Ureter (tissue), 1 donor: Measurements from ENCODE around the gene C1QTNF5. TPM values are rescaled to one million over a fixed set of nuclear protein-coding genes. Genes with fewer than 3 reads are reported as not detected.

ENCODE experiments used
- DNase-seq: peaks from one replicate; pipeline ENCODE4 v3.0.0-alpha.2; 2020; ENCODE audit warnings: low spot score
- total RNA-seq: library from RNA; stranded (reverse); gene quantifications from one replicate; pipeline ENCODE4 v1.2.4, GENCODE V29; 2023
- donor health status: DM: yes; HTN: yes; CAD: no.

Gene C1QTNF5
- total RNA-seq, 1 donor from 2014 or later: 14.6 TPM

- DNase-seq: no peak
Measured at GRCh38 chr11:119318240-119319135, 22.2 kb downstream of the C1QTNF5 start.

- no peak for DNase-seq
Measured at GRCh38 chr11:119317592-119318239, 23.0 kb downstream of the C1QTNF5 start.

GRCh38 chr11:119316729-119317591 lies 23.7 kb downstream of the C1QTNF5 start, which contains the start of gene MCAM:
MCAM (minus strand) TSS chr11:119317130; CDS start chr11:119317101, 29 bp downstream.
- DNase-seq: no peak

DNA sequence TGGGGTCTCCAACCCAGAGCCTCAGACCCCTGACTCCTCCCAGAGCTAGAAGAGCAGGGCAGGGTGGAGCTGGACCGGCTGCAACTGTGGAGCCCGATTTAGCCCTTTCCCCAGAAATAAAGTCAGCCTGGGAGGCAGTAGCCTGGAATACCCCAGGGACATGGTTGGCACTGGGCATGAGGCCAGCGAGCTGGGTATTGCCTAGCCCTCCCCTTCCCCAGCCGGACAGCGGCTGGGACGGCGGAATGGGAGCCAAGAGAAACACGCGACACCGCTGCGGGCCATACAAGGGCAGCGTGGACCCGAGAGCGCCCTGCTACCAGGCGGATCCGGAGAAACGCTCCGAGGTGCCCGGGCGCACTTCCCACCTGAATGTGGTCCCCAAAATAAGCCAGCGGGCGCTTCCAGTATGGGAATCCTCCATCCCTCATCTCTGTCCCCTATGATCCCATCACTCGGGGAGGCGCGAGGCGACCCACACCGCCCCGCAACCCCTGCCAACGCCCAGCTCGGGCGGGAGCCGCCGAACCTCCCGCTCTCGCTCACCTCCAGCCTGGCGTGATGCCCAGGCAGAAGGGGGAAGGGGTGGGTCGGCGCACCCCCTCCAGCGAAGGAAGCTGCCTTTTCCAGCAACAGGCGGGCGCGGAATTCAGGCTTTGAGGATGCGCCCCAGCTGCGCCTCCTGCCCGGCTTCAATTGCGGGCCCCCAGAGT lies 24.5 kb downstream of the C1QTNF5 start:
- no peak for DNase-seq

- DNase-seq: no peak
Measured at GRCh38 chr11:119315131-119316015, 25.3 kb downstream of the C1QTNF5 start.

DNA sequence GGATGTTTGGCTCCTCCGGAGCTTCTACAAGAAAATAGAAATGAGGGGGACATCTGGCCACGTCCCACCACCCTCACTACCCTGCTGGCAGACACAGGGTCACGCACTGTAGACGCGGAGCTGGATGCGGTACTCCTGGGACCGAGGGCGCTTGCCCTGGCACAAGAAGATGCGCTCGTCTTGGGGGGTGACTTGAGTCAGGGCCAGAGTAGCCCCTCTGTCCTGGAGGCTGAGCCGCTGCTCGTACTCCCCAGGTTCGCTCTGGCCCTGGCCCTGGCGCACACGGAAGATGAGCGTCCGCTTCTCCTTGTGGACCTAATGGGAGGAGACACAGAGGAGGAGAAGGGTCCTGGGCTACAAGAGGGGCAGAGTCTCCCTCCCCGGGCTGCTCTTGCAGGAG lies 26.0 kb downstream of the C1QTNF5 start:
- no peak for DNase-seq

GRCh38 chr11:119310682-119311052 lies 30.0 kb downstream of the C1QTNF5 start:
- no peak for DNase-seq

DNA sequence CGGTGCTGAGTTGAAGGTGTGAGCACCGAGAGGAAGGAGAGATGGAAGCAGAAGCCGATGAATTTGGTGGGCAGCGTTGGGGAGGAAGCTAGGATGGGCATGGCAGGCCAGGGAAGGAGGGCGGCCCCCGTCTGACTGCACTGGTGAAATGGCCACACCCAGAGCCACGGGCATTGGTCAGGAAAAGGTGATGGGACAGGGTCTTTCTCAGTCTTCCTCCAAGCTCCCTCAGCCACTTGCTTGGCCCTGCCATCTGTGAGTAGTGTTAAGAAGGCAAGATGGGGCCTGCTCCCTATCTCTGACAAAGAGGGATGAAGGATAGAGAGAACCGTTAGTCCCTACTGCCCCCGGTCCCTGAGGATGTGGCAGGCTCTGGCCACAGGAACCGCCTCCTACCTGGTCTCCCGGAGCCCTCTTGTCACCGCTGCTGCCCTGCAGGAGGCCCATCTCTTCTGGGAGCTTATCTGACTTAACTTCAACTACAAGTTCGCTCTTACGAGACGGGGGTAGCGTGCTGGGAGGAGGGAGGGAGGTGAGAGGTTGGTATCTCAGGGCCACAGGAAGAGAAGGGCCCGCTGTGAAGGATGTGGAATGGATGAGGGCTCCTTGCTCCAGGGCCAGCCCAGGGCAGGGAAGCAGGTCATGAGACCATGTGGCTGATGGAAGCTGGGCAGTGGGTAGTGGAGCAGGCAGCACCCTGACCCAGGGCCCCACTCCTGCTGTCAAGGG lies 30.6 kb downstream of the C1QTNF5 start:
- DNase-seq: no peak

GRCh38 chr11:119309411-119309810 lies 31.3 kb downstream of the C1QTNF5 start:
- no peak for DNase-seq

- DNase-seq: no peak
Measured at GRCh38 chr11:119307974-119308373, 32.7 kb downstream of the C1QTNF5 start.

DNA sequence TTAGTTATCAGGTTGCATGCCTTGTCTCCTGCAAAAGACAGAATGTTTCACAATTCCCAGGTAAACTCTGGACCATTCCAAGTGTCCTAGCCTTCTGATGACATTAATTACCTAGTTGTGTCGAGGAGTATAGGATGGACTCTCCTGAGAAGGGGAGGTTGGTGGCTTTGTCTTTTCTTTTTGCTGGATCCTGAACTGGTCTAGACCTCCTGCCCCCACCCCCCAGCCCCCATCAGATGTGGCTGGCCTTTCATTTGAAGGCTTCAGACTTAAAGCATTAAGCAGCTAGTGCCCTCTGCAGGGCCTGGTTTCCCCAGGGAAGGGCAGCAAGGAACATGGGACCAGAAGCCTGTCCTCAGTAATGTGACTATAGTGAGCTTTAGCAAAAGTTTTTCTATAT lies 33.5 kb downstream of the C1QTNF5 start:
- DNase-seq: no peak

DNA sequence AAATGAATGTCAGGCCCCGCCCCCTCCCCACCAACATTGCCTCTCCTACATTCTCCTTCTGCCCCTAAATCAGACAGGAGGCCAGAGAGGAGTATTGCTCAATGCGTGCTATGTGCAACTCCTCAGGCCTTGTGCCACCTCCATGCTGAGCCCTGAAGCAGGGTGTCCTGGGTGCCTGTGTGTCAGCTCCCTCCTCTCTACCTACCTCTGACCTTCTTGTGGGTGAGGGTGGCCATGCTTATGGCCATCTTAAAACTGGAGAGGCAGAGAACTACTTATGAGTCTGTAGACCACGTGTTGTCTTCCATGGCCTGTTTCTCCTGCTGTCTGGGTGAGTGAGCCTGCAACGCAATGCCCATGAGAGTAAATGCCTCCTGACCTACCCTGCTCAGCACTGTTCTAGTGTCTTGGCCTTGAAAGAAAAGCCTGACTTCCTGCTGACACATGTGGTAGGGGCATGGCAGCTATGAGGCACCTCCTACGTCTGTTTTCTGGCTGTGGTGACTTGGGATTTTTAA lies 34.3 kb downstream of the C1QTNF5 start:
- DNase-seq: no peak

GRCh38 chr11:119305556-119306372 lies 34.9 kb downstream of the C1QTNF5 start:
- no peak for DNase-seq

- DNase-seq: no peak
Measured at GRCh38 chr11:119303227-119303718, 37.4 kb downstream of the C1QTNF5 start.

- no peak for DNase-seq
Measured at GRCh38 chr11:119300198-119300964, 40.3 kb downstream of the C1QTNF5 start.

GRCh38 chr11:119299416-119299815 lies 41.3 kb downstream of the C1QTNF5 start:
- no peak for DNase-seq

DNA sequence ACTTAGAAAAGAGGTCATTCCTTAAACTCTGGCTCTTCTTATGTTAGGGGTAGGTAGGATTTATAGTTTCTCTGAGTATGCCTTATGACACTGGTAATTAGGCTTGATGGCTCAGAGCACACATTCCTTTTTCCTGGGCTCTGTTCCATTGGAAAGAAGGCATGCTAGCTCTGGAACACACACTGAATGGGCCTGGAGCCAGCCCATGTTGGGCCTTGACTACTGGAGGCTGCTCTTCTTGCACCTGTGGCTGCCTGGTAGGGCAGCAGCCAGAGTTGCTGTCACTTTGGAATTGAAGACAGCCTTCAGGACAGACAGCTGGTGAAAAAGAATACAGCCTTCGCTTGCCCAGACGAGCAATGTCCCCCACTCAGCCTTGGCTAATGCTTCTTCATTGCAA lies 42.0 kb downstream of the C1QTNF5 start:
- DNase-seq: no peak

- DNase-seq: no peak
Measured at GRCh38 chr11:119297938-119298337, 42.7 kb downstream of the C1QTNF5 start.
